Thoracic aorta (tissue), 2 donors: ENCODE measurements around the gene AUTS2. TPM values are rescaled to one million over a fixed set of nuclear protein-coding genes. Genes with fewer than 3 reads are reported as not detected.

Source experiments
- ATAC-seq: fragments of 150-250 bp; one replicate; pipeline ENCODE4 v1.8.0; 2017; ENCODE audit warnings: low read depth; ENCODE audit not compliant: insufficient number of reproducible peaks, low FRiP score
- DNase-seq: peaks from one replicate; pipeline ENCODE4 v3.0.0-alpha.2; 2020; ENCODE audit warnings: low spot score
- H3K27ac ChIP-seq, 2 donors: fragments of 200-600 bp; sonication (generic); 1 replicate in 1 of 2; 2 replicates in 1 of 2; pipeline ENCODE4 v1.5.1; 2016; ENCODE audit warnings: mild to moderate bottlenecking in 2 of 2, moderate library complexity in 2 of 2
- H3K27me3 ChIP-seq: fragments of 200-600 bp; sonication (generic); replicated peaks from 2 replicates; pipeline ENCODE4 v1.6.0; 2016; ENCODE audit warnings: mild to moderate bottlenecking; ENCODE audit not compliant: insufficient read depth
- H3K36me3 ChIP-seq: fragments of 200-600 bp; sonication (generic); one replicate; pipeline ENCODE4 v1.5.1; 2016
- H3K4me1 ChIP-seq, 2 donors: fragments of 200-600 bp; sonication (generic); 1 replicate in 1 of 2; 2 replicates in 1 of 2; pipeline versions ENCODE4 v1.5.1 to v1.6.0; 2016; ENCODE audit warnings: low read depth in 2 of 2, mild to moderate bottlenecking in 1 of 2; ENCODE audit not compliant: control insufficient read depth in 1 of 2
- H3K4me3 ChIP-seq: fragments of 200-600 bp; sonication (generic); 2 replicates; pipeline ENCODE4 v1.5.1; 2016; ENCODE audit warnings: mild to moderate bottlenecking
- H3K9me3 ChIP-seq: fragments of 200-600 bp; sonication (generic); 2 replicates; pipeline ENCODE4 v1.5.1; 2016
- CTCF ChIP-seq: fragments of 200-600 bp; sonication (generic); IDR thresholded peaks from one replicate; pipeline ENCODE4 v1.5.1; 2019; ENCODE audit warnings: antibody characterized with exemption
- total RNA-seq, 2 donors: library from RNA; depleted of rRNA; stranded (reverse); fragments of >200 nt; gene quantifications; one replicate each; pipeline versions ENCODE4 v1.1.0 to v1.2.3, GENCODE V29; 2016

Gene AUTS2
- total RNA-seq, 2 donors from 2014 or later, result 49.4 to 101 TPM

- Histone ChIP-seq H3K9me3 (no peaks in the 10 kb centered on the region), H3K27ac (no peak overlapping the region), H3K36me3 (no peaks in the 10 kb centered on the region), H3K27me3 (no peaks in the 10 kb centered on the region), H3K4me1 (peaks cover 8 to 31% of the 10 kb centered on the region in 2 donors), H3K4me3 (no peak overlapping the region)
- ATAC-seq (no peak), DNase-seq (no peak)
- no peak for TF ChIP-seq CTCF
Observed at GRCh38 chr7:69670701-69671100, 72.4 kb downstream of the AUTS2 start.

- Histone ChIP-seq H3K27ac (no peak overlapping the region), H3K36me3 (no peaks in the 10 kb centered on the region), H3K9me3 (no peaks in the 10 kb centered on the region), H3K4me3 (no peak overlapping the region), H3K4me1 (peaks cover 8 to 31% of the 10 kb centered on the region in 2 donors), H3K27me3 (no peaks in the 10 kb centered on the region)
- no peak for TF ChIP-seq CTCF
- no peak for ATAC-seq
- no peak for DNase-seq
Observed at GRCh38 chr7:69673074-69673473, 74.8 kb downstream of the AUTS2 start.

GRCh38 chr7:69674701-69675182 is 76.5 kb downstream of the AUTS2 start:
- no peak for TF ChIP-seq CTCF
- no peak for ATAC-seq

GRCh38 chr7:69676247-69676646 is 78.0 kb downstream of the AUTS2 start:
- ATAC-seq, result no peak
- Histone ChIP-seq H3K9me3 (no peaks in the 10 kb centered on the region), H3K4me3 (no peak overlapping the region), H3K36me3 (no peaks in the 10 kb centered on the region), H3K4me1 (peaks cover 8 to 15% of the 10 kb centered on the region in 2 donors), H3K27ac (no peak overlapping the region), H3K27me3 (no peaks in the 10 kb centered on the region)
- TF ChIP-seq CTCF, result no peak
- no peak for DNase-seq

More at GRCh38 chr7:69674701-69675182, 76.5 kb downstream of the AUTS2 start:
- H3K4me3 ChIP-seq, result no peak overlapping the region
- H3K36me3 ChIP-seq, result no peaks in the 10 kb centered on the region
- H3K4me1 ChIP-seq, result peaks cover 8 to 30% of the 10 kb centered on the region in 2 donors
- no peak for DNase-seq
- no peaks in the 10 kb centered on the region for H3K27me3 ChIP-seq
- H3K27ac ChIP-seq, result no peak overlapping the region
- H3K9me3 ChIP-seq, result no peaks in the 10 kb centered on the region

- H3K36me3 ChIP-seq, result no peaks in the 10 kb centered on the region
- H3K4me3 ChIP-seq, result no peak overlapping the region
- no peaks in the 10 kb centered on the region for H3K27me3 ChIP-seq
- H3K9me3 ChIP-seq, result no peaks in the 10 kb centered on the region
- DNase-seq, result no peak
- H3K4me1 ChIP-seq, result peaks cover 8 to 15% of the 10 kb centered on the region in 2 donors
- no peak for ATAC-seq
- TF ChIP-seq CTCF, result no peak
- no peak overlapping the region for H3K27ac ChIP-seq
Observed at GRCh38 chr7:69677054-69677852, 79.0 kb downstream of the AUTS2 start.
